HepG2 (cell line): ENCODE measurements around the gene SNN. TPM values are rescaled to one million over a fixed set of nuclear protein-coding genes. Genes with fewer than 3 reads are reported as not detected.

Experiments
- ARHGAP35 ChIP-seq: sonication (generic); formaldehyde crosslinking; IDR thresholded peaks from 2 replicates; pipeline ENCODE4 v1.9.0; 2022; ENCODE audit warnings: mild to moderate bottlenecking, inconsistent platforms, moderate library complexity, missing genetic modification reagents, borderline replicate concordance
- ASH2L ChIP-seq: fragments of 300-600, 200-600 bp; sonication (generic); IDR thresholded peaks from 2 replicates; pipeline ENCODE4 v1.7.0; 2017; ENCODE audit warnings: low read depth, mild to moderate bottlenecking, moderate library complexity, mixed read lengths, low read length; ENCODE audit not compliant: insufficient read length
- DNMT1 ChIP-seq: sonication (generic); formaldehyde crosslinking; IDR thresholded peaks from 2 replicates; pipeline ENCODE4 v1.5.1; 2020; ENCODE audit warnings: mild to moderate bottlenecking, missing genetic modification reagents
- GFI1 ChIP-seq: sonication (generic); formaldehyde crosslinking; IDR thresholded peaks from 2 replicates; pipeline ENCODE4 v1.5.0; 2020; ENCODE audit warnings: missing genetic modification reagents, mild to moderate bottlenecking, borderline replicate concordance
- HNF4A ChIP-seq: sonication (generic); formaldehyde crosslinking; IDR thresholded peaks from 2 replicates; pipeline ENCODE4 v1.4.0; 2020; ENCODE audit warnings: missing genetic modification reagents
- IKZF1 ChIP-seq: fragments of 450-650 bp; IDR thresholded peaks from 2 replicates; pipeline ENCODE4 v1.7.1; 2016
- KLF9 ChIP-seq: IDR thresholded peaks from 2 replicates; pipeline ENCODE4 v1.6.1; 2016; ENCODE audit warnings: low read depth
- NFIB ChIP-seq: sonication (generic); formaldehyde crosslinking; IDR thresholded peaks from 2 replicates; pipeline ENCODE4 v1.9.0; 2021; ENCODE audit warnings: missing genetic modification reagents, mild to moderate bottlenecking, borderline replicate concordance
- NFKB2 ChIP-seq: sonication (generic); formaldehyde crosslinking; IDR thresholded peaks from 2 replicates; pipeline ENCODE4 v1.4.0; 2020; ENCODE audit warnings: missing genetic modification reagents, borderline replicate concordance
- NFYC ChIP-seq: IDR thresholded peaks from 2 replicates; pipeline ENCODE4 v1.6.1; 2016; ENCODE audit warnings: missing genetic modification reagents, missing compliant biosample characterization
- PHF20 ChIP-seq: sonication (generic); formaldehyde crosslinking; IDR thresholded peaks from 2 replicates; pipeline ENCODE4 v1.5.0; 2020; ENCODE audit warnings: mild to moderate bottlenecking, missing genetic modification reagents
- PPARG ChIP-seq: conservative IDR thresholded peaks from 2 replicates; pipeline ENCODE4 v1.6.1; 2016; ENCODE audit warnings: missing biosample characterization, missing genetic modification reagents
- SOX5 ChIP-seq: IDR thresholded peaks from 2 replicates; pipeline ENCODE4 v1.6.1; 2016; ENCODE audit warnings: borderline replicate concordance
- TARDBP ChIP-seq: sonication (generic); formaldehyde crosslinking; IDR thresholded peaks from 2 replicates; pipeline ENCODE4 v1.8.0; 2022; ENCODE audit warnings: mild to moderate bottlenecking, missing genetic modification reagents
- ZBTB38 ChIP-seq: sonication (generic); formaldehyde crosslinking; IDR thresholded peaks from 2 replicates; pipeline ENCODE4 v1.5.1; 2020; ENCODE audit warnings: mild to moderate bottlenecking, missing genetic modification reagents
- ZNF20 ChIP-seq: sonication (generic); formaldehyde crosslinking; IDR thresholded peaks from 2 replicates; pipeline ENCODE4 v1.4.0; 2020; ENCODE audit warnings: mild to moderate bottlenecking, moderate library complexity, missing genetic modification reagents
- ZNF260 ChIP-seq: sonication (generic); formaldehyde crosslinking; IDR thresholded peaks from 2 replicates; pipeline ENCODE4 v1.4.0; 2020; ENCODE audit warnings: missing genetic modification reagents, low read depth, mild to moderate bottlenecking, borderline replicate concordance
- ZNF296 ChIP-seq: sonication (generic); formaldehyde crosslinking; conservative IDR thresholded peaks from 2 replicates; pipeline ENCODE4 v1.5.0; 2020; ENCODE audit warnings: mild to moderate bottlenecking, missing genetic modification reagents
- ZNF589 ChIP-seq: sonication (generic); formaldehyde crosslinking; conservative IDR thresholded peaks from 2 replicates; pipeline ENCODE4 v1.8.0; 2022; ENCODE audit warnings: mild to moderate bottlenecking, moderate library complexity, missing genetic modification reagents
- ZNF670 ChIP-seq: sonication (generic); formaldehyde crosslinking; IDR thresholded peaks from 2 replicates; pipeline ENCODE4 v1.8.0; 2022; ENCODE audit warnings: mild to moderate bottlenecking, missing genetic modification reagents, borderline replicate concordance
- ZNF709 ChIP-seq: sonication (generic); formaldehyde crosslinking; IDR thresholded peaks from 2 replicates; pipeline ENCODE4 v1.5.0; 2020; ENCODE audit warnings: mild to moderate bottlenecking, missing genetic modification reagents
- ZNF788 ChIP-seq: sonication (generic); formaldehyde crosslinking; IDR thresholded peaks from 2 replicates; pipeline ENCODE4 v1.5.0; 2020; ENCODE audit warnings: mild to moderate bottlenecking, missing genetic modification reagents, borderline replicate concordance
- ZNF839 ChIP-seq: sonication (generic); formaldehyde crosslinking; IDR thresholded peaks from 2 replicates; pipeline ENCODE4 v1.4.0; 2020; ENCODE audit warnings: missing genetic modification reagents, mild to moderate bottlenecking, borderline replicate concordance
- polyA plus RNA-seq, 8 experiments: library from polyadenylated mRNA; depleted of rRNA in 3 of 8; stranded (reverse) in 7 of 8; unstranded in 1 of 8; fragments of >200 nt; fragmentation: Illumina TruSeq in 4 of 8; extraction: Trizol in 4 of 8; gene quantifications; 2 replicates each; pipeline versions ENCODE4 v1.2.1 to v1.2.3, GENCODE V29; 2011 to 2016; ENCODE audit warnings: low read depth in 4 of 8, missing spikeins in 1 of 8, mixed read lengths in 1 of 8; ENCODE audit not compliant: insufficient read depth in 1 of 8
- total RNA-seq, 5 experiments: library from RNA; depleted of rRNA; stranded (reverse); fragments of >200 nt; fragmentation: Illumina TruSeq; extraction: Trizol; gene quantifications; 2 replicates each; pipeline ENCODE4 v1.2.3, GENCODE V29; 2016; ENCODE audit warnings: low read depth in 1 of 5
- TF ChIP-seq, protein P1 (sequence below): sonication (generic); formaldehyde crosslinking; IDR thresholded peaks from 2 replicates; pipeline ENCODE4 v1.9.0; 2021; ENCODE audit warnings: missing genetic modification reagents, borderline replicate concordance
- TF ChIP-seq, protein P2 (sequence below): sonication (generic); formaldehyde crosslinking; IDR thresholded peaks from 2 replicates; pipeline ENCODE4 v1.4.0; 2020; ENCODE audit warnings: missing genetic modification reagents, mild to moderate bottlenecking, borderline replicate concordance

Gene SNN
- total and polyA plus RNA-seq, 2 of the 13 experiments (the other 11 are each of a cell fraction or from before 2014, with no cell fraction given) = 5.2 to 8.4 TPM

DNA sequence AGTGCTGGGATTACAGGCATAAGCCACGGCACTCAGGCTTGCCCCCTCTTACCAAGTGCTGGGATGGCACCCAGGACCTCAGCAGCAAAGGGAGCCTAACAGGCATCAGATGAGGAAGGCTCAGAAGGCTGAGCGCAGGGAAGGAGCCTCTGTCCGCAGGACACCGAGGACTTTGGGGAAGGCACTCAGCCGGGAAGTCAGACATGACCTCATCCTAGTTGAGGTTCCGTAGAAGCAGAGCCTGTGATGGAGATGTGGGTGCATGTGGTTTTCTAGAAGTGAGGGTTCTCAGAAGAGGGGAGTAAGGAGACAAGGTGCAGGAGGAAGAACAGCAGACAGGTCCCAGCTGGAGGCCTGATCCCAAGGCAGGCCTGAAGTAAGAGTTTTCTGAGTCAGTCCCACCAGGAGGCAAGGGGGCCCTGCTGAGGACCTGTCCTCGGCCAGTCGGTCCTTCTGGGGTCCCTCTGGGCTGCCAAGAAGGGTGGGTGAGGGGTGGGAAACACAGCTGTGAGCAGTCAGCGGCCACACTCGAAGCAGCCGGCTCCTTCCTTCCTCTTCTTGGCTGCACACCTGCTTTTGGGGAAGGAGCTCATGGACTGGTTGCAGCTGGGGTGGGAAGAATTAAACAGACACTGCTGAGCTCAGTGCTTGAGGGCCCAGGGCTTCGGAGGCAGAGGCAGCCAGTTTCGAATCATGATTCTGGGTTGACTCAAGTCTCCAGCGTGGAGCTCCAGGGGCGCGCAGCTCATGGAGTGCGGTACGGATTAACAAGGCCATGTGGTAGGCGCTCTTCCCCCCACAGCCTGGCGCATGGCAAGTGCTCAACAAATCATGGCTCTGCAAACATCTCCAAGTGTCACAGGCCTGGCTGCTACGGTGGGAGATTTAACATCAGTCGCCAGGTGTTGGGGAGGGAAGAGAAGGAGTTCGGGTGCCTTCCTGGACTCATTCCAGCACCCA, 38.9 kb upstream of the SNN start (continued):
- TF ChIP-seq NFKB2 (CRISPR knock-in tag) (no peak), ZNF670 (CRISPR knock-in tag) (no peak), PPARG (no peak), HNF4A (0 out of 2 replicates have a peak, but pooled peaks have one; percentile 1), ZNF709 (CRISPR knock-in tag) (no peak), ZNF296 (no peak), ZNF20 (no peak), KLF9 (CRISPR knock-in tag) (no peak), NFIB (CRISPR knock-in tag) (no peak), GFI1 (0 out of 2 replicates have a peak, but pooled peaks have one; percentile 40), IKZF1 (no peak), ZNF839 (CRISPR knock-in tag) (0 out of 2 replicates have a peak, but pooled peaks have one; percentile 38), SOX5 (CRISPR knock-in tag) (no peak), DNMT1 (0 out of 2 replicates have a peak, but pooled peaks have one; percentile 30), ZNF788 (no peak), PHF20 (CRISPR knock-in tag) (no peak), NFYC (no peak), ZNF589 (CRISPR knock-in tag) (no peak), ASH2L (no peak), ARHGAP35 (CRISPR knock-in tag) (no peak), ZBTB38 (CRISPR knock-in tag) (0 out of 2 replicates have a peak, but pooled peaks have one; percentile 15), TARDBP (CRISPR knock-in tag) (no peak), ZNF260 (CRISPR knock-in tag) (no peak)
- TF ChIP-seq, protein P1, sequence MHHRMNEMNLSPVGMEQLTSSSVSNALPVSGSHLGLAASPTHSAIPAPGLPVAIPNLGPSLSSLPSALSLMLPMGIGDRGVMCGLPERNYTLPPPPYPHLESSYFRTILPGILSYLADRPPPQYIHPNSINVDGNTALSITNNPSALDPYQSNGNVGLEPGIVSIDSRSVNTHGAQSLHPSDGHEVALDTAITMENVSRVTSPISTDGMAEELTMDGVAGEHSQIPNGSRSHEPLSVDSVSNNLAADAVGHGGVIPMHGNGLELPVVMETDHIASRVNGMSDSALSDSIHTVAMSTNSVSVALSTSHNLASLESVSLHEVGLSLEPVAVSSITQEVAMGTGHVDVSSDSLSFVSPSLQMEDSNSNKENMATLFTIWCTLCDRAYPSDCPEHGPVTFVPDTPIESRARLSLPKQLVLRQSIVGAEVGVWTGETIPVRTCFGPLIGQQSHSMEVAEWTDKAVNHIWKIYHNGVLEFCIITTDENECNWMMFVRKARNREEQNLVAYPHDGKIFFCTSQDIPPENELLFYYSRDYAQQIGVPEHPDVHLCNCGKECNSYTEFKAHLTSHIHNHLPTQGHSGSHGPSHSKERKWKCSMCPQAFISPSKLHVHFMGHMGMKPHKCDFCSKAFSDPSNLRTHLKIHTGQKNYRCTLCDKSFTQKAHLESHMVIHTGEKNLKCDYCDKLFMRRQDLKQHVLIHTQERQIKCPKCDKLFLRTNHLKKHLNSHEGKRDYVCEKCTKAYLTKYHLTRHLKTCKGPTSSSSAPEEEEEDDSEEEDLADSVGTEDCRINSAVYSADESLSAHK = no peak
- TF ChIP-seq, protein P2, sequence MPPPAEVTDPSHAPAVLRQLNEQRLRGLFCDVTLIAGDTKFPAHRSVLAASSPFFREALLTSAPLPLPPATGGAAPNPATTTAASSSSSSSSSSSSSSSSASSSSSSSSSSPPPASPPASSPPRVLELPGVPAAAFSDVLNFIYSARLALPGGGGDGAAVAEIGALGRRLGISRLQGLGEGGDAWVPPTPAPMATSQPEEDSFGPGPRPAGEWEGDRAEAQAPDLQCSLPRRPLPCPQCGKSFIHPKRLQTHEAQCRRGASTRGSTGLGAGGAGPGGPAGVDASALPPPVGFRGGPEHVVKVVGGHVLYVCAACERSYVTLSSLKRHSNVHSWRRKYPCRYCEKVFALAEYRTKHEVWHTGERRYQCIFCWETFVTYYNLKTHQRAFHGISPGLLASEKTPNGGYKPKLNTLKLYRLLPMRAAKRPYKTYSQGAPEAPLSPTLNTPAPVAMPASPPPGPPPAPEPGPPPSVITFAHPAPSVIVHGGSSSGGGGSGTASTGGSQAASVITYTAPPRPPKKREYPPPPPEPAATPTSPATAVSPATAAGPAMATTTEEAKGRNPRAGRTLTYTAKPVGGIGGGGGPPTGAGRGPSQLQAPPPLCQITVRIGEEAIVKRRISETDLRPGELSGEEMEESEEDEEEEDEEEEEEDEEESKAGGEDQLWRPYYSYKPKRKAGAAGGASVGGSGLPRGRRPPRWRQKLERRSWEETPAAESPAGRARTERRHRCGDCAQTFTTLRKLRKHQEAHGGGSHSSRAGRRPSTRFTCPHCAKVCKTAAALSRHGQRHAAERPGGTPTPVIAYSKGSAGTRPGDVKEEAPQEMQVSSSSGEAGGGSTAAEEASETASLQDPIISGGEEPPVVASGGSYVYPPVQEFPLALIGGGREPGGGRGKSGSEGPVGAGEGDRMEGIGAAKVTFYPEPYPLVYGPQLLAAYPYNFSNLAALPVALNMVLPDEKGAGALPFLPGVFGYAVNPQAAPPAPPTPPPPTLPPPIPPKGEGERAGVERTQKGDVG (CRISPR knock-in tag) = peak; percentile 25; the same call in 1 of the 2 replicates
